Lung (tissue), 12 donors: Measurements from ENCODE around the gene DPH1. TPM values are rescaled to one million over a fixed set of nuclear protein-coding genes. Genes with fewer than 3 reads are reported as not detected.
A peak's percentile ranks its signal among the peaks of the same experiment; 100 is the strongest.

Source experiments
- ATAC-seq: fragments of 200-7000 bp; cut with Tn5 transposase; one replicate; pipeline ENCODE4 v1.9.1; 2020; ENCODE audit warnings: moderate number of reproducible peaks; ENCODE audit not compliant: insufficient read depth, low FRiP score
- DNase-seq, 3 donors: peaks; one replicate each; pipeline ENCODE4 v3.0.0-alpha.2; 2013 to 2017
- H3K27ac ChIP-seq, 2 donors: one replicate each; pipeline ENCODE4 v1.5.1; 2013; ENCODE audit warnings: mild to moderate bottlenecking in 2 of 2, moderate library complexity in 2 of 2, control low read depth in 1 of 2, inconsistent platforms in 1 of 2, low read depth in 1 of 2, low read length in 1 of 2
- H3K27me3 ChIP-seq, 3 donors: one replicate each; pipeline ENCODE4 v1.5.1; 2013; ENCODE audit warnings: low read length in 2 of 3; ENCODE audit not compliant: control insufficient read depth in 3 of 3, insufficient read depth in 3 of 3
- H3K36me3 ChIP-seq, 4 donors: one replicate each; pipeline ENCODE4 v1.5.1; 2013; ENCODE audit warnings: low read length in 4 of 4, mild to moderate bottlenecking in 1 of 4, moderate library complexity in 1 of 4; ENCODE audit not compliant: control insufficient read depth in 4 of 4, insufficient read depth in 4 of 4
- H3K4me1 ChIP-seq, 5 donors: one replicate each; pipeline ENCODE4 v1.5.1; 2013; ENCODE audit warnings: low read length in 5 of 5, mild to moderate bottlenecking in 2 of 5, moderate library complexity in 1 of 5; ENCODE audit not compliant: control insufficient read depth in 5 of 5, insufficient read depth in 5 of 5
- H3K4me3 ChIP-seq: one replicate; pipeline ENCODE4 v1.5.1; 2013; ENCODE audit warnings: mild to moderate bottlenecking, control low read depth, moderate library complexity
- H3K9ac ChIP-seq, 2 donors: one replicate each; pipeline ENCODE4 v1.5.1; 2013; ENCODE audit warnings: low read length in 2 of 2, control low read depth in 1 of 2; ENCODE audit not compliant: insufficient read depth in 1 of 2
- H3K9me3 ChIP-seq, 4 donors: one replicate each; pipeline ENCODE4 v1.5.1; 2013; ENCODE audit warnings: low read length in 3 of 4, mild to moderate bottlenecking in 1 of 4, moderate library complexity in 1 of 4; ENCODE audit not compliant: control insufficient read depth in 4 of 4, insufficient read depth in 3 of 4
- CTCF ChIP-seq: IDR thresholded peaks from 2 replicates; pipeline ENCODE4 v1.5.1; 2012; ENCODE audit warnings: mild to moderate bottlenecking; ENCODE audit errors: control extremely low read depth, extremely low read depth
- WGBS, 2 donors: extraction: QIAGEN DNeasy Blood & Tissue Kit; methylation state at CpG; one replicate each; pipeline ENCODE4 v1.1.7; 2013; 5-methylcytosine and 5-hydroxymethylcytosine counted together
- polyA plus RNA-seq, 2 donors: library from polyadenylated mRNA; stranded (reverse); fragments of 200-250 nt; gene quantifications; one replicate each; pipeline ENCODE4 v1.2.1, GENCODE V29; 2013
- total RNA-seq, 2 donors: library from RNA; depleted of rRNA in 1 of 2; stranded (reverse); fragments of >200 nt in 1 of 2; gene quantifications; one replicate each; pipeline ENCODE4 v1.2.1, GENCODE V29; 2014 to 2021
- donor health status: control.
- donor health status: control.
- donor health status: Bipolar disorder and iron deficiency.
- donor health status: healthy.
- donor health status: DM: yes; HTN: yes; CAD: no.

Gene DPH1
- total and polyA plus RNA-seq, 4 donors, result 21.1 to 37.8 (median 27.2) TPM

- Histone ChIP-seq H3K9ac (no peak overlapping the region), H3K4me1 (peaks cover 0 to 34% (median 22%) of the 10 kb centered on the region in 5 donors), H3K36me3 (no peaks in the 10 kb centered on the region), H3K4me3 (peak overlapping the region; percentile 31), H3K9me3 (no peaks in the 10 kb centered on the region), H3K27me3 (no peaks in the 10 kb centered on the region), H3K27ac (no peak overlapping the region)
- ATAC-seq (peak; percentile 4), DNase-seq (peak; percentile 52 to 67 (median 58))
- WGBS, 2 donors, result 5% methylated on average over 56 to 92 of the region's 92 CpGs
- no peak for TF ChIP-seq CTCF
Measured at GRCh38 chr17:1997927-1998742, 31.8 kb upstream of the DPH1 start.

- H3K9ac ChIP-seq, result no peak overlapping the region
- WGBS, 2 donors, result 27 to 45% methylated on average over 13 of the region's 13 CpGs
- no peaks in the 10 kb centered on the region for H3K27me3 ChIP-seq
- H3K4me3 ChIP-seq, result no peak overlapping the region
- no peaks in the 10 kb centered on the region for H3K9me3 ChIP-seq
- peaks cover 0 to 34% (median 22%) of the 10 kb centered on the region in 5 donors for H3K4me1 ChIP-seq
- H3K36me3 ChIP-seq, result no peaks in the 10 kb centered on the region
- H3K27ac ChIP-seq, result peak overlapping the region; percentile 73 to 75
- peak; percentile 61 for ATAC-seq
- DNase-seq, result peak; percentile 66 to 88 (median 68)
- no peak for TF ChIP-seq CTCF
Measured at GRCh38 chr17:1999557-2000251, 30.2 kb upstream of the DPH1 start.

- H3K9ac ChIP-seq, result no peak overlapping the region
- H3K27ac ChIP-seq, result no peak overlapping the region
- H3K9me3 ChIP-seq, result no peaks in the 10 kb centered on the region
- DNase-seq, result no peak
- H3K4me1 ChIP-seq, result peaks cover 0 to 19% (median 10%) of the 10 kb centered on the region in 5 donors
- no peak for ATAC-seq
- H3K36me3 ChIP-seq, result no peaks in the 10 kb centered on the region
- no peaks in the 10 kb centered on the region for H3K27me3 ChIP-seq
- TF ChIP-seq CTCF, result no peak
- no peak overlapping the region for H3K4me3 ChIP-seq
- WGBS, 2 donors, result 78 to 85% methylated on average over 16 of the region's 16 CpGs
Measured at GRCh38 chr17:2002767-2003329, 27.1 kb upstream of the DPH1 start.
